Common myeloid progenitor, CD34-positive (primary cell): ENCODE results near the gene HDDC3.

ENCODE experiments used
- CTCF ChIA-PET: fragments of 350-600 bp; sonication (Branson Sonifier 250); formaldehyde crosslinking; loops from one replicate; lab custom pipeline; 2021; ENCODE audit warnings: antibody characterized with exemption; lab: Charles Lee
- POLR2A ChIA-PET: fragments of 350-600 bp; sonication (Branson Sonifier 250); formaldehyde crosslinking; loops from one replicate; lab custom pipeline; 2021; ENCODE audit warnings: antibody characterized with exemption; lab: Charles Lee
- DNase-seq, 3 donors: peaks; one replicate each; pipeline versions ENCODE4 v3.0.0 to v3.0.0-alpha.2; 2013
- H3K27ac ChIP-seq, 2 experiments: 1 replicate in 1 of 2; 2 replicates in 1 of 2; pipeline ENCODE4 v1.7.0; 2013; ENCODE audit warnings: inconsistent platforms in 2 of 2, low read length in 2 of 2, mild to moderate bottlenecking in 2 of 2, low read depth in 1 of 2, moderate library complexity in 1 of 2; ENCODE audit not compliant: severe bottlenecking in 2 of 2, insufficient read depth in 1 of 2, poor library complexity in 1 of 2
- H3K27me3 ChIP-seq, 5 experiments: replicated peaks in 2 of 5; 1 replicate in 3 of 5; 2 replicates in 2 of 5; pipeline versions ENCODE4 v1.6.1 to v1.7.0; 2013; ENCODE audit warnings: low read length in 4 of 5, mild to moderate bottlenecking in 2 of 5, moderate library complexity in 2 of 5, inconsistent platforms in 1 of 5; ENCODE audit not compliant: insufficient read depth in 5 of 5, control insufficient read depth in 4 of 5
- H3K36me3 ChIP-seq, 4 experiments: 1 replicate in 2 of 4; 2 replicates in 2 of 4; pipeline versions ENCODE4 v1.6.1 to v1.7.0; 2013; ENCODE audit warnings: low read length in 3 of 4, control low read depth in 1 of 4, mild to moderate bottlenecking in 1 of 4; ENCODE audit not compliant: control insufficient read depth in 4 of 4, insufficient read depth in 4 of 4
- H3K4me1 ChIP-seq, 4 experiments: 1 replicate in 3 of 4; 2 replicates in 1 of 4; pipeline versions ENCODE4 v1.6.1 to v1.7.1; 2013; ENCODE audit warnings: low read length in 3 of 4, mild to moderate bottlenecking in 3 of 4, control low read depth in 1 of 4, inconsistent platforms in 1 of 4, moderate library complexity in 1 of 4; ENCODE audit not compliant: control insufficient read depth in 4 of 4, insufficient read depth in 4 of 4; ENCODE audit errors: control extremely low read depth in 1 of 4
- H3K4me3 ChIP-seq, 7 experiments: 1 replicate in 4 of 7; 2 replicates in 3 of 7; pipeline versions ENCODE4 v1.5.1 to v1.7.0; 2013; ENCODE audit warnings: mild to moderate bottlenecking in 7 of 7, low read length in 6 of 7, moderate library complexity in 6 of 7, inconsistent platforms in 2 of 7, low read depth in 2 of 7, control low read depth in 1 of 7; ENCODE audit not compliant: insufficient read depth in 4 of 7, control insufficient read depth in 1 of 7; ENCODE audit errors: extremely low read depth in 1 of 7
- H3K9me3 ChIP-seq, 5 experiments: 1 replicate in 4 of 5; 2 replicates in 1 of 5; pipeline versions ENCODE4 v1.6.1 to v1.7.1; 2013; ENCODE audit warnings: low read length in 4 of 5, mild to moderate bottlenecking in 2 of 5, inconsistent platforms in 1 of 5, low read depth in 1 of 5, moderate library complexity in 1 of 5; ENCODE audit not compliant: control insufficient read depth in 4 of 5, insufficient read depth in 2 of 5; ENCODE audit errors: control extremely low read depth in 1 of 5
- WGBS: methylation state at CpG from one replicate; pipeline ENCODE4 v1.1.5; 2013; ENCODE audit not compliant: insufficient coverage; 5-methylcytosine and 5-hydroxymethylcytosine counted together

HDDC3 gene

DNA sequence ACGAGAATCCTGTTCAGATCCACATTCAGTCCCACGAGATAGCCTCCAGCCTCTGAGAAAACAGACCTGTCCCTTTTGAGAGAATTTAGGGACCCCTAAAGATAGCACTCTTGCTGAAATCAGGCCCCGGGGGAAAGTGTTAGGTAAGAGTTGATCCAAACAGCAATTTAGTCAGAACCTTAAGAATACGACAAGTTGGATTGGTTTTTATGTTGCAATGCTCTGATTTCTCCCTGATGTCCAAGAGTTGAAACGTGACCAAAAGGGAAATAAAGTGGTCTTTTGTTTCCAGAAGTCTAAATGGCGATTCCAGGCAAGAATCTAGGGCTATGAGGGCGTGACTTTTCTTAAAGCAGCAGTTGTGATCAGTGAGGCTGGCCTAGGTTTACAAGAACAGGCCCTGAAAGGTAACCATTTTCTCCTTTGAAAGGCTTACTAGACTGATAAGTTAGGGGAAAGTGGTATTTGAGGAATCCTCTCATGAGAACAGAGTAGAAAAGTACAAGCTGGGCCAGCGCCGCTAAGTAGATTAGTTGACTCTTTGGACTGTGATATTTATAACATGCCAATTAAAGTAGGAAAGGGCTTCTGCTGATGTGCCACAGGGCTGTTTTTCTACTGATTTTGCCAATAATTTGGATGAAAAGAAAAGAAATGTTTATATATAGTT lies 24.4 kb downstream of the HDDC3 start:
- ChIA-PET POLR2A (no interaction called here), CTCF (interaction anchor here (1.4 to 16.2 kb wide), 2 partner anchors 25 to 26 kb away, joined by 4 to 258 read pairs; partner anchors contain the start of genes HDDC3 and UNC45A)
- DNase-seq = no peak
- no peak overlapping the region for H3K27ac ChIP-seq
- H3K9me3 ChIP-seq = no peaks in the 10 kb centered on the region
- H3K27me3 ChIP-seq = no peaks in the 10 kb centered on the region
- peaks cover 2 to 11% (median 9%) of the 10 kb centered on the region in 4 experiments for H3K4me1 ChIP-seq
- 97% methylated on average over 9 of the region's 9 CpGs for WGBS
- no peak overlapping the region for H3K4me3 ChIP-seq
- peaks cover 17 to 78% (median 67%) of the 10 kb centered on the region in 4 experiments for H3K36me3 ChIP-seq

GRCh38 chr15:90907051-90907660 lies 25.2 kb downstream of the HDDC3 start:
- H3K27me3 ChIP-seq = no peaks in the 10 kb centered on the region
- no peak overlapping the region for H3K27ac ChIP-seq
- 84% methylated on average over 15 of the region's 15 CpGs for WGBS
- H3K36me3 ChIP-seq = peaks cover 11 to 69% (median 59%) of the 10 kb centered on the region in 4 experiments
- no peak for DNase-seq
- H3K4me1 ChIP-seq = peaks cover 2 to 12% (median 9%) of the 10 kb centered on the region in 4 experiments
- no peaks in the 10 kb centered on the region for H3K9me3 ChIP-seq
- ChIA-PET CTCF (interaction anchor here (1.7 to 16.2 kb wide), 3 partner anchors 12 to 26 kb away, joined by 4 to 258 read pairs (median 10); partner anchors contain the start of genes HDDC3 and UNC45A), POLR2A (no interaction called here)
- no peak overlapping the region for H3K4me3 ChIP-seq

- no peak overlapping the region for H3K4me3 ChIP-seq
- no peaks in the 10 kb centered on the region for H3K9me3 ChIP-seq
- 99% methylated on average over 9 of the region's 11 CpGs for WGBS
- H3K27ac ChIP-seq = no peak overlapping the region
- H3K36me3 ChIP-seq = peaks cover 11 to 61% (median 54%) of the 10 kb centered on the region in 4 experiments
- ChIA-PET CTCF (interaction anchor here (1.7 to 16.2 kb wide), 4 partner anchors 8 to 27 kb away, joined by 4 to 258 read pairs (median 53); partner anchors contain the start of genes HDDC3 and UNC45A), POLR2A (interaction anchor here (0.6 to 1.3 kb wide), 2 partner anchors 9 to 218 kb away, joined by 4 read pairs; no protein-coding TSS in a partner anchor)
- no peak for DNase-seq
- no peaks in the 10 kb centered on the region for H3K27me3 ChIP-seq
- peaks cover 2 to 20% (median 17%) of the 10 kb centered on the region in 4 experiments for H3K4me1 ChIP-seq
Measured at GRCh38 chr15:90906181-90906849, 26.0 kb downstream of the HDDC3 start.

- Histone ChIP-seq H3K9me3 (no peaks in the 10 kb centered on the region), H3K27ac (no peak overlapping the region), H3K27me3 (no peaks in the 10 kb centered on the region), H3K4me3 (no peak overlapping the region), H3K36me3 (peaks cover 9 to 53% (median 46%) of the 10 kb centered on the region in 4 experiments), H3K4me1 (peaks cover 2 to 24% (median 20%) of the 10 kb centered on the region in 4 experiments)
- POLR2A ChIA-PET = interaction anchor here (0.6 to 1.3 kb wide), 3 partner anchors 10 to 217 kb away, joined by 4 read pairs; partner anchors contain the start of gene HDDC3
- no peak for DNase-seq
- 96% methylated on average over 25 of the region's 28 CpGs for WGBS
- CTCF ChIA-PET = interaction anchor here (1.0 to 16.2 kb wide), 6 partner anchors 9 to 28 kb away, joined by 3 to 258 read pairs (median 8); partner anchors contain the start of genes HDDC3 and UNC45A
Measured at GRCh38 chr15:90905306-90906180, 26.8 kb downstream of the HDDC3 start.

GRCh38 chr15:90904746-90905145 lies 27.6 kb downstream of the HDDC3 start:
- Histone ChIP-seq H3K4me1 (peaks cover 2 to 24% (median 20%) of the 10 kb centered on the region in 4 experiments), H3K27me3 (no peaks in the 10 kb centered on the region), H3K27ac (no peak overlapping the region), H3K4me3 (no peak overlapping the region), H3K36me3 (peaks cover 9 to 45% (median 39%) of the 10 kb centered on the region in 4 experiments), H3K9me3 (no peaks in the 10 kb centered on the region)
- WGBS = 98% methylated on average over 8 of the region's 9 CpGs
- DNase-seq = no peak
- POLR2A ChIA-PET = no interaction called here
- CTCF ChIA-PET = interaction anchor here (1.0 to 16.2 kb wide), 5 partner anchors 9 to 29 kb away, joined by 3 to 258 read pairs (median 10); partner anchors contain the start of genes HDDC3 and UNC45A
